GM18502 (cell line): ENCODE data around the gene TMEM9.

Source experiments
- ATAC-seq: cut with Tn5 transposase; IDR thresholded peaks from one replicate; pipeline ENCODE4 v1.9.1; 2021; ENCODE audit warnings: mild to moderate bottlenecking; ENCODE audit not compliant: unreplicated experiment, poor library complexity

Gene TMEM9

GRCh38 chr1:201111672-201112071 is 42.6 kb downstream of the TMEM9 start:
- no peak for ATAC-seq

GRCh38 chr1:201111156-201111555 is 43.1 kb downstream of the TMEM9 start:
- ATAC-seq, result no peak

GRCh38 chr1:201110616-201111015 is 43.7 kb downstream of the TMEM9 start:
- ATAC-seq, result no peak

- no peak for ATAC-seq
Observed at GRCh38 chr1:201110138-201110537, 44.1 kb downstream of the TMEM9 start.

- no peak for ATAC-seq
Observed at GRCh38 chr1:201109651-201110050, 44.6 kb downstream of the TMEM9 start.

GRCh38 chr1:201108614-201109013 is 45.7 kb downstream of the TMEM9 start:
- ATAC-seq, result no peak

- ATAC-seq, result no peak
Observed at GRCh38 chr1:201105688-201106087, 48.6 kb downstream of the TMEM9 start.

- no peak for ATAC-seq
Observed at GRCh38 chr1:201104141-201104540, 50.1 kb downstream of the TMEM9 start.

GRCh38 chr1:201103666-201104065 is 50.6 kb downstream of the TMEM9 start:
- ATAC-seq, result no peak

- no peak for ATAC-seq
Observed at GRCh38 chr1:201100169-201100930, 53.9 kb downstream of the TMEM9 start.

GRCh38 chr1:201098992-201099677 is 55.1 kb downstream of the TMEM9 start:
- ATAC-seq, result no peak

- ATAC-seq, result no peak
Observed at GRCh38 chr1:201096977-201097856, 57.1 kb downstream of the TMEM9 start.

- ATAC-seq, result no peak
Observed at GRCh38 chr1:201096041-201096461, 58.2 kb downstream of the TMEM9 start.

- no peak for ATAC-seq
Observed at GRCh38 chr1:201095581-201095980, 58.7 kb downstream of the TMEM9 start.

GRCh38 chr1:201094832-201095231 is 59.4 kb downstream of the TMEM9 start:
- no peak for ATAC-seq

GRCh38 chr1:201093962-201094361 is 60.3 kb downstream of the TMEM9 start:
- no peak for ATAC-seq

GRCh38 chr1:201093561-201093960 is 60.7 kb downstream of the TMEM9 start:
- no peak for ATAC-seq

- no peak for ATAC-seq
Observed at GRCh38 chr1:201092738-201093137, 61.5 kb downstream of the TMEM9 start.

GRCh38 chr1:201091256-201091655 is 63.0 kb downstream of the TMEM9 start:
- no peak for ATAC-seq

- no peak for ATAC-seq
Observed at GRCh38 chr1:201090541-201090940, 63.7 kb downstream of the TMEM9 start.

GRCh38 chr1:201089596-201089995 is 64.7 kb downstream of the TMEM9 start:
- no peak for ATAC-seq
